Measurements from ENCODE around the gene SMAGP. TPM values are rescaled to one million over a fixed set of nuclear protein-coding genes. Genes with fewer than 3 reads are reported as not detected.
"Not testable (repeated sequence)": the region's sequence is repeated elsewhere in the genome, so short reads cannot be mapped to it uniquely, and the experiment has no call there.

Gene SMAGP, protein sequence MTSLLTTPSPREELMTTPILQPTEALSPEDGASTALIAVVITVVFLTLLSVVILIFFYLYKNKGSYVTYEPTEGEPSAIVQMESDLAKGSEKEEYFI
- total RNA-seq: 100 to 1,000 TPM in 1 of 8 experiments, 10 to 100 TPM in 2, 1 to 10 TPM in 4, under 1 TPM in 1; 0.79 to 110 (median 2.9) TPM

DNA sequence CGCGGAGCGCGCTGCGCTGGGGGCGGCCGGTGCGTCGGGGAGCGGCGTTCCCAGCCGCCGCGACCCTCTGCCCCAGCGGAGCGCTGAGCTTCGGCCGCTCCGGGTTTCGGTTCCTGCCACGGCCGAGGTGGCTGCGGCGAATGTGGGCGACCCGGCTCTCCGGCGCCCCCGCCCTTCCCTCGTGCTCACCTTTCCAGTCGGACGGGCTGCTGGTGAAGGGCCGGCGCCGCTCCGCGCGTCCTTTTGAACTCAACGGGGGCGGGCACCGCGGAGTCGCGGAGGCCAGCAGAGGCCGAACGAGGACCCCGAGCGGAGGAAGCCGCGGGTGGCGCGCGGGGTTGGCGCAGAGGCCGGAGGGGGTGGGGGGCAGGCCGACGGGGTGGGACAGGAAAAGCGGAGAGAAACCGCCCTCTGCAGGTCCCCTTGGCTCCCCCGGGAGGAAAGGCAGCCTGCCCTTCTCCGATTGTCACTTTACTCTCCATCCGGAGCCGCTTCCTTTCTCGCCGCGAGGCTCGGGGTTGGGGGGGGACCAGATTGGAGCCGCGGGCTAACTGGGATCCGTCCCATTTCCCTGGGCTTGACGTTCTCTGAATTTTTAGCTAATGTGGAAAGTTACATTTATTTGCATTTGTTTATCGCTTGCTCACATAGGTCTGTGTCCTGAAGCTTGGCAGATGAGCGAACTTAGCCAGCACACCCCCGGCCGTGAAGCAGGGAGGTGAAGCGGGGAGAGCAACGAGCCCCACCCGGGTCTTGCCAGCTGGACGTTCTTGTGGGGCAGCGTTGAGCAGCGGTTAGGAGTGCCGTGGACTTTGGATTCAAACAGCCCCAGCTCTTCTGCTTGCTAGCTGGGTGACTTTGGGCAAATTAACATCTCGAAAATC, at the start of gene SMAGP:
Gene SMAGP, minus strand, starts transcription at position 349 of the 884 bp plus-strand sequence. CDS start 1,137 bp downstream, outside the sequence.
- Histone ChIP-seq H3K4me1 (replicated peaks in 1 of 2) (peaks cover 6 to 11% of the 10 kb centered on the region in 2 donors), H3K27ac (no peak within 1 kb of the TSS), H3K4me3 (peak within 1 kb of the TSS; percentile 41 to 54 (median 50))
- peak; percentile 42 to 86 (median 82) for ATAC-seq (replicated peaks in 6 of 8)
- in situ Hi-C loops (cut with MboI; ENCODE audit: low pct_unique_long_range_greater_than_20kb in 2 of 9, low sequenced_read_pairs in 9 of 9, unreplicated experiment in 9 of 9): loop anchor here in 1 of 9 experiments (10.0 kb wide), 1 partner anchor 54 kb away; the partner anchor contains the start of gene BIN2
- 0 to 5% (median 0%) methylated on average over 1 to 15 of the region's 83 CpGs; no CpG with 5 or more reads in 2 of the 10 experiments for WGBS, 10 experiments

DNA sequence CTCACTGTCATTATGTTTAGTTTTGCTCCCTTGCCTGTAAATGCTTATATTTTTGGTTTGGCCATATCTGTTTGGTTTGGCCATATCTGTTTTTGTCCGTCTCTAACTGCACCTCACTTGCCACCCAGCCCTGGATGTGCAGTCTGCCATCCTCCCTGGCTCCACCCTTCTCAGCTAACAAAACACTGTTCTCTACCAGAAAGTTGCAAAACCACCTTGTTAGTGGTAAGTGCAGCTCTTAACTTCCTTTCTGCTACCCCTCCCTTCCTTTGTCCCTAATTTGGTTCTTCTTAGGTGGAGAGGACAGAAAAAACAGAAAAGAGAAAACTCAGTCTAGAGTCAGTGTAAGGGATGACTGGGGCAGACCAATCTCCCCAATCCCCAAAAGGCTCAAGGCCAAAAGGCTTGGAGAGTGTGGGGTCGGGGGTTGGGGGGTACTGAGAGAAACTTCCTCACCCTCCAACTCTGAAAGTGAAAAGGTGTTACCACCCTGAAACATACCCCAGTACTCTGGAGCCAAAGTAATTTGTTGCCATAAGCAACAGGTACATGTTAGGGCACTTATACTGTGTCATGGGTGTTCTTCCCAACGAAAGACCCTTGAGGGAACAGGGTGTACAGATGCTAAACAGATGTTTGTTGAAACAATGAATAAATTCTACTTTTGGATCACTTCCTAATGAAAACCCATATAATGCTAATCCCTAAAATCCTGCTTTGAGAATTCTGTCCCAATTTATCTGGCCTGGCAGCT, 48.8 kb upstream of the SMAGP start:
- WGBS, 10 experiments: 0 to 100% (median 54%) methylated on average over 1 to 3 of the region's 3 CpGs
- Histone ChIP-seq H3K4me1 (replicated peaks in 1 of 2) (no peaks in the 10 kb centered on the region), H3K4me3 (no peak overlapping the region), H3K27ac (no peak overlapping the region)
- peak in 3 of 8 experiments; percentile 74 to 82 (median 74) for ATAC-seq (replicated peaks in 6 of 8)
- in situ Hi-C loops (cut with MboI; ENCODE audit: low pct_unique_long_range_greater_than_20kb in 2 of 9, low sequenced_read_pairs in 9 of 9, unreplicated experiment in 9 of 9): no loop called here

DNA sequence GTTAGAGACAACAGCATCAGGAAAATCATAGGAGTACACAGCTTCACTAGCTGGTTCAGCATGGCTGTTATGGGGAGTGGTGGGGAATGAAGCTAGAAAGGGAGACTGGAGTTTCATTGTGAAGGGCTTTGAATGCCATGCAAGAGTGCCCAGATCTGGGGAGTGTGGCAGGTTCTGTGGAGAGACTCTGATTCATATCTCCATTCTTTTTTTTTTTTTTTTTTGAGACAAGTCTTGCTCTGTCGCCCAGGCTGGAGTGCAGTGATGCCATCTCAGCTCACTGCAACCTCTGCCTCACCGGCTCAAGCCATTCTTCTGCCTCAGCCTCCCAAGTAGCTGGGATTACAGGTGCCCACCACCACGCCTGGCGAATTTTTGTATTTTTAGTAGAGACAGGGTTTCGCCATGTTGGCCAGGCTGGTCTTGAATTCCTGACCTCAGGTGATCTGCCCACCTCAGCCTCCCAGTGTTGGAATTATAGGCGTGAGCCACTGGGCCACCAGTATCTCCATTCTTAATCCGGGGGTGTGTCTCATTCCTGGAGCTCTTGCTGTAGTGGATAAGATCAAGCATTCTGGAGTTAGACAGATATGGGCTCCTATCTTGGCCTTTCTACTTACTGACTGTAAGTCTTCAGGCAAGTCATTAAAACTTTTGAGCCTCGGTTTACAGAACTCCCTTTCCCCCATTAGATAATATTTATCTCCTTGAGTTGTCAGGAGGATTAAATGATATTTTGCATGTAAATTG, 48.0 kb upstream of the SMAGP start:
- H3K27ac ChIP-seq; H3K4me1 ChIP-seq (replicated peaks in 1 of 2); H3K4me3 ChIP-seq; in situ Hi-C loops (cut with MboI; ENCODE audit: low pct_unique_long_range_greater_than_20kb in 2 of 9, low sequenced_read_pairs in 9 of 9, unreplicated experiment in 9 of 9): not testable (repeated sequence)
- WGBS, 10 experiments: 60 to 100% (median 96%) methylated on average over 1 to 4 of the region's 8 CpGs; no CpG with 5 or more reads in 1 of the 10 experiments
- ATAC-seq (replicated peaks in 6 of 8): peak in 1 of 8 experiments; percentile 11

DNA sequence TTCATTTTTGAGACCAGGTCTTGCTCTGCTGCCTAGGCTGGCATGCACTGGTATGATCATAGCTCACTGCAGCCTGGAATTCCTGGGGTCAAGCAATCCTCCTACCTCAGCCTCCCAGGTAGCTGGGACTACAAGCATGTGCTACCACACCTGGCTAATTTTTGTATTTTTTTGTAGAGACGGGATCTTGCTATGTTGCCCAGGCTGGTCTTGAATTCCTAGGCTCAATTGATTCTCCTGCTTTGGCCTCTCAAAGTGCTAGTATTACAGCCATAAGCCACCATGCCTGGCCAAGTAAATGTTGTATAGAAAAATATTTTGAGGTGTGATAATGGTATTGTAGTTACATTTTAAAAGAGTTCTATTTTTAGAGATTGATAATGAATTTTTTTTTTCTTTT, 41.2 kb upstream of the SMAGP start:
- in situ Hi-C loops (cut with MboI; ENCODE audit: low pct_unique_long_range_greater_than_20kb in 2 of 9, low sequenced_read_pairs in 9 of 9, unreplicated experiment in 9 of 9): no loop called here
- 100% methylated on average over 1 of the region's 1 CpG; no CpG with 5 or more reads in 8 of the 10 experiments for WGBS, 10 experiments
- Histone ChIP-seq H3K27ac (no peak overlapping the region), H3K4me1 (replicated peaks in 1 of 2) (no peaks in the 10 kb centered on the region), H3K4me3 (no peak overlapping the region)
- ATAC-seq (replicated peaks in 6 of 8): no peak

DNA sequence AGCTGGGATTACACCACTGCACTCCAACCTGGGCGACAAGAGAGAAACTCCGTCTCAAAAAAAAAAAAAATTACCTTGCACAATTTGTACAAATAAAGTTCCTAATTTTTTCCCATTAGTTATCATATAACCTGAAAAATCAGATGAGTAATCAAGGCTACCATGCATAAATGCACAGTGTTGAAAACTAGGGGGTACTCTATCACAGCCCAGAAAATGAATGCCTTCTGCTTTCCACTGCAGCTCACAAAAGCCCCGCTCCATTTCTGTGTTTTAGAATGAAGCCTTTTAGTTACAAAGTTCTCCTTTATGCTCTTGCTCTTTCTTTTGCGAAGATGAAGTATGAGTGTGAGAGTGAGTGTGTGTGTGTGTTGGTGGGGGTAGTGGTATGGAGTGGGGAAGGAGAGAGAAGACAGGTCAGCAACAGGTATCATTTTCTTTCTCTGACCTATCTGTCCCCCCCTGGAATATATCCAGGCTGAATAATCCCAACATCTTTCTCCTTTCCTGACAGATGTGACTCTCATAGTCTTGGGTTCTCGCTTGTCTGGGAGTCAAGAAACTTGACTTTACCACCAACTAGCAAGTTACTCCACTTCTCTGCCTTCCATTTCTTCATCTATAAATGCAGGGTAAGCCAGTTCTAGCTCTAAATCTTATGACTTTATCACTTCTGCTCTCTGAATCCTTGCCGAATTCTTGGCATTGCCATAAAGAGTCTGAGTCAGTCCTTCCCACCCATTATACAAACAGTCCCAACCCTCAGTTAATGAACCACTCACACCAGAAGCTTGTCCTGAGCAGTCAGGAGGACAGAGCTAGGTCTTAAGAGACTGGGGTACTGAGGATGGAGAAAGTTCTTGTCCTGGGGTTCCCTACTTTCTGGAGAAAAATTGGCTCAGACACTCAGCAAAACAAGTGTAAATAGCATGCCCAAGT, 37.7 kb upstream of the SMAGP start:
- 0 to 100% (median 77%) methylated on average over 1 to 5 of the region's 6 CpGs for WGBS, 10 experiments

DNA sequence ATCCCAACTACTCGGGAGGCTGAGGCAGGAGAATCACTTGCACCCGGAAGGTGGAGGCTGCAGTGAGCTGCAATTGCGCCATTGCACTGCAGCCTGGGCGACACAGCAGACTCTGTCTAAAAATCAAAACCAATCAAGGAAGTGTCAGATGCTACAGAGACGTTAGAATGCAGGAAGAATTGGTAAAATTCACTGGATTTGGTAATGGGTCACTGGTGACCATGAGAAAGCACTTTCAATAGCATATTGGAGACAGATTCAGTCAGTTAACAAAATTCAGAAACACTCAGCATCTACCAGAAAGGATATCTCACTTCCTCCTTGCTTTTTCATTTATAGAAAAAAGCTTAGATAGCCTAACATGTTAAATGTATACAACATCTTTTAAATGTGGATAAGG, 36.3 kb upstream of the SMAGP start:
- Histone ChIP-seq H3K4me1 (replicated peaks in 1 of 2) (no peaks in the 10 kb centered on the region), H3K27ac (no peak overlapping the region), H3K4me3 (no peak overlapping the region)
- in situ Hi-C loops (cut with MboI; ENCODE audit: low pct_unique_long_range_greater_than_20kb in 2 of 9, low sequenced_read_pairs in 9 of 9, unreplicated experiment in 9 of 9): no loop called here
- WGBS, 10 experiments: 50 to 100% (median 90%) methylated on average over 1 to 5 of the region's 5 CpGs; no CpG with 5 or more reads in 1 of the 10 experiments
- no peak for ATAC-seq (replicated peaks in 6 of 8)

More for the DNA sequence above, 37.7 kb upstream of the SMAGP start:
- in situ Hi-C loops (cut with MboI; ENCODE audit: low pct_unique_long_range_greater_than_20kb in 2 of 9, low sequenced_read_pairs in 9 of 9, unreplicated experiment in 9 of 9): no loop called here
- Histone ChIP-seq H3K27ac (no peak overlapping the region), H3K4me1 (replicated peaks in 1 of 2) (no peaks in the 10 kb centered on the region), H3K4me3 (no peak overlapping the region)
- ATAC-seq (replicated peaks in 6 of 8): peak in 3 of 8 experiments; percentile 100

DNA sequence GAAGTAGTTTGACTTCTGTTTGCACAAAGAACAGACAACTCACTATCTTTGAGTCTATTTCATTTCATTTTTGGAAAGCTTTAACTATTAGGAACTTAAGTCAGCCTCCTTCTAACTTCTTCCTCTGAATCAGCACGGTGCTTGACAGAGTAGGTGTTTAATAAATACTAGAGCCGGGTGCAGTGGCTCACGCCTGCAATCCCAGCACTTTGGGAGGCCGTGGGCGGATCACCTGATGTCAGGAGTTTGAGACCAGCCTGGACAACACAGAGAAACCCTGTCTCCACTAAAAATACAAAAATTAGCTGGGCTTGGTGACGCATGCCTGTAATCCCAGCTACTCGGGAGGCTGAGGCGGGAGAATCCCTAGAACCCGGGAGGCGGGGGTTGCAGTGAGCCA, 30.6 kb upstream of the SMAGP start:
- in situ Hi-C loops (cut with MboI; ENCODE audit: low pct_unique_long_range_greater_than_20kb in 2 of 9, low sequenced_read_pairs in 9 of 9, unreplicated experiment in 9 of 9); H3K4me3 ChIP-seq; H3K27ac ChIP-seq; ATAC-seq (replicated peaks in 6 of 8); H3K4me1 ChIP-seq (replicated peaks in 1 of 2): not testable (repeated sequence)
- 77 to 96% (median 86%) methylated on average over 4 to 10 of the region's 10 CpGs; no CpG with 5 or more reads in 2 of the 10 experiments for WGBS, 10 experiments

DNA sequence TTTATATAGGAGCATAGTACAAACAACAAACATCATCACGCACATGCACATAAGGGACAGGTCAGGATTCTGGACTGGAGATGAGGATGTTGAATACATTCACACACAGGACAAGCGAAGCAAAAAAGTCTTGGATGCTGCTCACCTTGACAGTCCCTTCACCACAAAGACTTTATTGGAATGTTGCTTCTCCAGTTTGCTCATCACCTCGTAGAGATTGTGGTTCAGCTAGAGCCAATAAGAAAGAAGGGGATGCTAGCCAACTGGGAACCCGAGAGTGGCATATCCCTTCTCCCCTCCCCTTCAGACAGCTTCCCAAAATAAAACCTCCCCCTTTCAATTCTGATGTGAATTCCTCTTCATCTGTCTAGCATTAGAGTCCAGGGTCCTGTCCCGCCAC, 25.4 kb upstream of the SMAGP start:
- 55 to 100% (median 83%) methylated on average over 1 to 3 of the region's 5 CpGs; no CpG with 5 or more reads in 3 of the 10 experiments for WGBS, 10 experiments
- peaks cover 0 to 5% of the 10 kb centered on the region in 2 donors for H3K4me1 ChIP-seq (replicated peaks in 1 of 2)

DNA sequence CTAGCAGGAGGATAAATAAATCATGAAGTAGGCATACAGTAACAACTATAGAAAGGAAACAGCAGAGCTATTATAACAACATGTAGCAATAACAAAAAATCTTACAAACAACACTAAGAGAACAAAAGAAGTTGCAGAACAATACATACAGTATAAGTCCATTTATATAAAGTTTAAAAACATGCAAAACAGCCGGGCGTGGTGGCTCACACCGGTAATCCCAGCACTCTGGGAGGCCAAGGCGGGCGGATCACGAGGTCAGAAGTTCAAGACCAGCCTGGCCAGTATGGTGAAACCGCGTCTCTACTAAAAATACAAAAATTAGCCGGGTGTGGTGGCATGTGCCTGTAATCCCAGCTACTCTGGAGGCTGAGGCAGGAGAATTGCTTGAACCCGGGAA, 23.9 kb upstream of the SMAGP start:
- H3K27ac ChIP-seq; in situ Hi-C loops (cut with MboI; ENCODE audit: low pct_unique_long_range_greater_than_20kb in 2 of 9, low sequenced_read_pairs in 9 of 9, unreplicated experiment in 9 of 9); H3K4me1 ChIP-seq (replicated peaks in 1 of 2); H3K4me3 ChIP-seq: not testable (repeated sequence)
- ATAC-seq (replicated peaks in 6 of 8): peak in 2 of 8 experiments; percentile 55 to 69
- 29 to 100% (median 83%) methylated on average over 1 to 9 of the region's 10 CpGs; no CpG with 5 or more reads in 2 of the 10 experiments for WGBS, 10 experiments

More for the DNA sequence above, 25.4 kb upstream of the SMAGP start:
- Histone ChIP-seq H3K4me3 (no peak overlapping the region), H3K27ac (no peak overlapping the region)
- in situ Hi-C loops (cut with MboI; ENCODE audit: low pct_unique_long_range_greater_than_20kb in 2 of 9, low sequenced_read_pairs in 9 of 9, unreplicated experiment in 9 of 9): no loop called here
- ATAC-seq (replicated peaks in 6 of 8): no peak

DNA sequence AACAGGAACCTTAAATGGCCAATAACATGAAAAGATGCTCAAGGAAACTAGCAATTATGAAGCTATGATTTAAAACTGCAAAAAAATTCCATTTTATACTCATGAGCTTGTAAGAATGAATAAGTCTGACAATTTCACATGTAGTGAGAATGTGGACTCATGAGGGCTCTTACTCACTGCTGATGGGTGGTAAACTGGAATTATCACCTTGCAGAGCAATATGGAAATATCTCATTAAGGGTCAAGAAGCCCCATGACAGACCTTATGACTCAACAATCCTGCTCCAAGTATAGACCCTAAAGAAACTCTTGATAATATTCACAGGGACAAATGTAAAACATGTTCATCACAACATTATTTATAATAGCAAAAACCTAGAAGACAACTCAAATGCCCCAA, 23.5 kb upstream of the SMAGP start:
- in situ Hi-C loops (cut with MboI; ENCODE audit: low pct_unique_long_range_greater_than_20kb in 2 of 9, low sequenced_read_pairs in 9 of 9, unreplicated experiment in 9 of 9): no loop called here
- Histone ChIP-seq H3K27ac (no peak overlapping the region), H3K4me1 (replicated peaks in 1 of 2) (no peaks in the 10 kb centered on the region), H3K4me3 (no peak overlapping the region)
- ATAC-seq (replicated peaks in 6 of 8): peak in 2 of 8 experiments; percentile 57 to 82

DNA sequence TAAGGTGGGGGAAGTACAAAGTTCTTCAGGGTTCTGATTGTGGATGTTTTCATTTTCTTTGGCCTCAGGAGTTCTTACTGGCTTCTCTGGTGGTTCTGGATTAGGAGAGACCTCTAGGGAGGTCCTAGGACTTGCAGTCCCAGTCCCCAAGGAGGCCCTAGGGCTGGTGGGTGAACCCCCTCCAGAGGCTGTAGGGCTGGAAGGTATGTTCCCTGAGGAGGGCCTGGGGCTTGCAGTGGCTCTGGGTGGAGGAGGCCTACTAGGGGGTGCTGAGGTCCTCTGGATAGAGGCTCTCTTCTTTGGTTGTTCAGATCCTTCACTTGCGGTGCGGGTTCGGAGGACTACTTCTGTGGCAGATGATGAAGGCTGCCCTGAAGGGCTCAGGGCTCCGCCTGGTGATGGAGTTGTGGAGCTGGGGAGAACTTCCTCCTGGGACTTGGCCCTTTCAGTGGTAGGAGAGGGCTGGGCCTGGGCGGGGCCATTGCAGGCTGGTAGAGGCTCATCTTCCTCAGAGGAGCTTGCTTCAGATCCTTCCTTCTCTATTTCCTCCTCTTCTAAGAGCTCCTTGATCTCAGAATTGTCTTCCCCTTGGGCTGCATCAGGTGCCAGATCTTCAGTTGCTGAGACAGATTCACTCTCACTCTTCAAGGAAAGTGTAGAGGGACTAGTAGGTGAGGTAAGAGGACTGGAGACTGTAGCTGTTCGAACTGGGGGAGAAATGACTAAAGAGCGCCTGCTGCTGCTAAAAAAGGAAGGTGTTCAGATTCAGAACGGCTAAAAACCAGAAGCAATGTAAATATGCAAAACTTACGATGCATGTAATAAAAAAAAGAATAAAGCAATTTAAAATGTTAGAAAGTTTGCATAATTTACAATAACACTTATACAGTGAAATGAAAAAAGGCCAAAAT, 21.6 kb upstream of the SMAGP start:
- H3K4me3 ChIP-seq; H3K4me1 ChIP-seq (replicated peaks in 1 of 2); in situ Hi-C loops (cut with MboI; ENCODE audit: low pct_unique_long_range_greater_than_20kb in 2 of 9, low sequenced_read_pairs in 9 of 9, unreplicated experiment in 9 of 9); H3K27ac ChIP-seq: not testable (repeated sequence)
- ATAC-seq (replicated peaks in 6 of 8): peak in 2 of 8 experiments; percentile 36 to 96
- 4 to 97% (median 71%) methylated on average over 1 to 5 of the region's 9 CpGs for WGBS, 10 experiments
